Keratinocyte (primary cell): ENCODE results near the gene NBEA. TPM values are rescaled to one million over a fixed set of nuclear protein-coding genes. Genes with fewer than 3 reads are reported as not detected.

ENCODE experiments used
- DNase-seq: peaks from one replicate; pipeline ENCODE4 v3.0.0-alpha.2; 2011; ENCODE audit warnings: low read depth, missing footprints, low spot score
- FAIRE-seq: peaks from 2 replicates; lab custom pipeline; 2011; peaks lifted over from hg19 to GRCh38; lab: Jason Lieb, UNC
- H2AFZ ChIP-seq: 2 replicates; pipeline ENCODE4 v1.6.0; 2012; ENCODE audit warnings: low read length, control low read depth, inconsistent platforms; ENCODE audit not compliant: control insufficient read depth
- H3K27ac ChIP-seq: 2 replicates; pipeline ENCODE4 v1.5.1; 2011; ENCODE audit warnings: low read length; ENCODE audit not compliant: control insufficient read depth, insufficient read depth
- H3K27me3 ChIP-seq: 3 replicates; pipeline ENCODE4 v1.6.0; 2011; ENCODE audit warnings: low read length; ENCODE audit not compliant: control insufficient read depth, insufficient read depth; ENCODE audit errors: extremely low read depth
- H3K36me3 ChIP-seq, 2 experiments: 2 replicates in 1 of 2; 3 replicates in 1 of 2; pipeline ENCODE4 v1.5.1; 2011; ENCODE audit warnings: low read length in 2 of 2, mild to moderate bottlenecking in 1 of 2; ENCODE audit not compliant: control insufficient read depth in 2 of 2, insufficient read depth in 2 of 2; ENCODE audit errors: extremely low read depth in 1 of 2
- H3K4me1 ChIP-seq: 3 replicates; pipeline ENCODE4 v1.5.1; 2011; ENCODE audit warnings: low read length; ENCODE audit not compliant: control insufficient read depth, insufficient read depth; ENCODE audit errors: extremely low read depth
- H3K4me2 ChIP-seq: 3 replicates; pipeline ENCODE4 v1.6.0; 2011; ENCODE audit warnings: low read depth, low read length; ENCODE audit not compliant: control insufficient read depth, insufficient read depth; ENCODE audit errors: extremely low read depth
- H3K4me3 ChIP-seq, 3 experiments: fragments of 200-600 bp in 1 of 3; sonication (generic) in 1 of 3; 2 replicates in 2 of 3; 3 replicates in 1 of 3; pipeline ENCODE4 v1.5.1; 2011 to 2016; ENCODE audit warnings: low read length in 3 of 3, mild to moderate bottlenecking in 3 of 3, control low read depth in 2 of 3, inconsistent platforms in 1 of 3, low read depth in 1 of 3, mixed read lengths in 1 of 3, mixed run types in 1 of 3, moderate library complexity in 1 of 3; ENCODE audit not compliant: control insufficient read depth in 2 of 3, insufficient read depth in 2 of 3; ENCODE audit errors: extremely low read depth in 1 of 3
- H3K79me2 ChIP-seq: 2 replicates; pipeline ENCODE4 v1.6.0; 2012; ENCODE audit warnings: low read length; ENCODE audit not compliant: control insufficient read depth, insufficient read depth
- H3K9ac ChIP-seq: 3 replicates; pipeline ENCODE4 v1.6.0; 2011; ENCODE audit warnings: low read length; ENCODE audit not compliant: control insufficient read depth, insufficient read depth; ENCODE audit errors: extremely low read depth
- H3K9me1 ChIP-seq: 3 replicates; pipeline ENCODE4 v1.6.0; 2011; ENCODE audit warnings: low read length; ENCODE audit not compliant: control insufficient read depth, insufficient read depth; ENCODE audit errors: extremely low read depth
- H3K9me3 ChIP-seq: 2 replicates; pipeline ENCODE4 v1.5.1; 2012; ENCODE audit warnings: low read depth, low read length; ENCODE audit not compliant: control insufficient read depth
- H4K20me1 ChIP-seq: 3 replicates; pipeline ENCODE4 v1.6.0; 2011; ENCODE audit warnings: low read length; ENCODE audit not compliant: control insufficient read depth, insufficient read depth; ENCODE audit errors: extremely low read depth
- EZH2 ChIP-seq: IDR thresholded peaks from one replicate; pipeline ENCODE4 v1.6.1; 2012; ENCODE audit warnings: inconsistent platforms, mild to moderate bottlenecking, low read length, moderate library complexity
- dilution Hi-C: fragments of 300-500 bp; cut with MboI; formaldehyde crosslinking; loops from one replicate; pipeline ENCODE4 v1.7.0; 2020; ENCODE audit warnings: low sequenced_read_pairs; ENCODE audit not compliant: extremely low pct_ligation_motif_present
- polyA plus RNA-seq, 5 experiments: library from polyadenylated mRNA; depleted of rRNA in 3 of 5; stranded (reverse) in 3 of 5; stranded (forward) in 1 of 5; unstranded in 1 of 5; fragments of >200 nt; gene quantifications; 1 replicate in 1 of 5; 2 replicates in 3 of 5; 3 replicates in 1 of 5; pipeline versions ENCODE4 v1.2.1 to v1.2.3, GENCODE V29; 2011 to 2012; ENCODE audit warnings: missing spikeins in 2 of 5, low read depth in 1 of 5, low replicate concordance in 1 of 5
- TF ChIP-seq, protein P1 (sequence below), 3 experiments: IDR thresholded peaks in 1 of 3; conservative IDR thresholded peaks in 1 of 3; optimal IDR thresholded peaks in 1 of 3; 2 replicates in 2 of 3; 3 replicates in 1 of 3; pipeline versions ENCODE3 to v1.5.1; 2011; ENCODE audit warnings: low read length in 3 of 3, mild to moderate bottlenecking in 3 of 3, moderate library complexity in 2 of 3, control low read depth in 1 of 3, inconsistent platforms in 1 of 3; ENCODE audit not compliant: insufficient read depth in 2 of 3; ENCODE audit errors: extremely low read depth in 1 of 3

The NBEA gene
- polyA plus RNA-seq, 1 donor (not counting 4 experiments of a cell fraction or from before 2014, with no cell fraction given): 0.05 TPM

DNA sequence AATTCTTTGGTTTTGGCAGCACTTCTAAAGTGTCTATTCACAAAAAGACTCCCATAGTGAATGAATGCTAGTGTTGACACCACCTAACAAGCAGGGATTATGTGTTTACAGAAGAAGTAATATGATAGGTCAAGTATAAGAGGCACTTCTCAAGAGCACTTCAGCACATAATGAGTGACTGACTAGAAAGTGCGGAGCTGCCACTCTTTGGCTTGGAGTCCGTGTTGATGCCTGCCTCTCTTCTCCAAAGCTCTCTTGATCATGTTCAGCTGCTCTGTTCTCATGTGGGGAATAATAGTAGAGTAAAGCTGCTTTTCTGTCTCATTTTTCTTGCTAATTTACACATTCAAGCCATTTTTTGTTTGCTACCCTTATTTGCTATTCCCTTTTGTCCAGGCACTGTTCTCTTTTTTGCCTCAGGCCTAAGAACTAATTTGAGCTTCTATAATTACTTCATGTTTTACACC lies 557.2 kb downstream of the NBEA start:
- Histone ChIP-seq H3K4me3 (no peak overlapping the region), H3K9me3 (no peaks in the 10 kb centered on the region), H3K4me2 (no peak overlapping the region), H3K36me3 (no peaks in the 10 kb centered on the region), H3K27me3 (no peaks in the 10 kb centered on the region), H3K4me1 (no peaks in the 10 kb centered on the region), H3K9me1 (no peaks in the 10 kb centered on the region), H2AFZ (no peak overlapping the region), H3K79me2 (no peaks in the 10 kb centered on the region), H3K9ac (no peak overlapping the region), H4K20me1 (no peaks in the 10 kb centered on the region), H3K27ac (no peak overlapping the region)
- dilution Hi-C loops: no loop called here
- no peak for DNase-seq
- TF ChIP-seq EZH2: no peak
- TF ChIP-seq, protein P1, sequence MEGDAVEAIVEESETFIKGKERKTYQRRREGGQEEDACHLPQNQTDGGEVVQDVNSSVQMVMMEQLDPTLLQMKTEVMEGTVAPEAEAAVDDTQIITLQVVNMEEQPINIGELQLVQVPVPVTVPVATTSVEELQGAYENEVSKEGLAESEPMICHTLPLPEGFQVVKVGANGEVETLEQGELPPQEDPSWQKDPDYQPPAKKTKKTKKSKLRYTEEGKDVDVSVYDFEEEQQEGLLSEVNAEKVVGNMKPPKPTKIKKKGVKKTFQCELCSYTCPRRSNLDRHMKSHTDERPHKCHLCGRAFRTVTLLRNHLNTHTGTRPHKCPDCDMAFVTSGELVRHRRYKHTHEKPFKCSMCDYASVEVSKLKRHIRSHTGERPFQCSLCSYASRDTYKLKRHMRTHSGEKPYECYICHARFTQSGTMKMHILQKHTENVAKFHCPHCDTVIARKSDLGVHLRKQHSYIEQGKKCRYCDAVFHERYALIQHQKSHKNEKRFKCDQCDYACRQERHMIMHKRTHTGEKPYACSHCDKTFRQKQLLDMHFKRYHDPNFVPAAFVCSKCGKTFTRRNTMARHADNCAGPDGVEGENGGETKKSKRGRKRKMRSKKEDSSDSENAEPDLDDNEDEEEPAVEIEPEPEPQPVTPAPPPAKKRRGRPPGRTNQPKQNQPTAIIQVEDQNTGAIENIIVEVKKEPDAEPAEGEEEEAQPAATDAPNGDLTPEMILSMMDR (optimal IDR thresholded peaks at IDR 0.05 in 1 of 3, IDR thresholded peaks at IDR 0.05 in 1 of 3, conservative IDR thresholded peaks at IDR 0.05 in 1 of 3; ENCODE audit: extremely low read depth in 1 of 3, insufficient read depth in 2 of 3, low read length in 3 of 3): no peak
- no peak for FAIRE-seq

DNA sequence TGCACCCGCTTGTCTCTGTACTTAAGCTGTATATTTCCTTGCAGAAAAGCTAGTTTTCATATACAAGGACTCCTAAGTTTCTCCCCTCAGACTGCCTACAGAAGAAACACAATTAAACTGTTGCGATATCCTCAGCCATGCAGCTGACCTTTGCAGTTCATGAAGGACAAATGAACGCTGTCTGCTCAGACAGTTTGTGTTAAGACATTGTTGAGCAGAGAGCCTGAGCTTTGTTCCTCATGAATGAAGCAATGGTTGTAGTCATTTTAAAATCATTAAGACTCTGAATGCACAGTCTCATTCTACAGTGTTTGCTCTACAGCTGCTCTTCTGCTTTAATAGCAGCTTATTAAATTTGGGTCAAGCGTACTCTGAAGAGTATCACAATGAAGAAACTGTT lies 557.6 kb downstream of the NBEA start:
- dilution Hi-C loops: no loop called here
- no peak for TF ChIP-seq EZH2
- TF ChIP-seq, protein P1 (optimal IDR thresholded peaks at IDR 0.05 in 1 of 3, IDR thresholded peaks at IDR 0.05 in 1 of 3, conservative IDR thresholded peaks at IDR 0.05 in 1 of 3; ENCODE audit: extremely low read depth in 1 of 3, insufficient read depth in 2 of 3, low read length in 3 of 3): no peak
- no peak for FAIRE-seq

More for the DNA sequence above, 557.6 kb downstream of the NBEA start:
- Histone ChIP-seq H3K27ac (no peak overlapping the region), H3K9ac (no peak overlapping the region), H3K79me2 (no peaks in the 10 kb centered on the region), H2AFZ (no peak overlapping the region), H3K4me3 (no peak overlapping the region), H3K9me3 (no peaks in the 10 kb centered on the region), H3K4me1 (no peaks in the 10 kb centered on the region), H3K9me1 (no peaks in the 10 kb centered on the region), H3K4me2 (no peak overlapping the region), H3K36me3 (no peaks in the 10 kb centered on the region), H3K27me3 (no peaks in the 10 kb centered on the region), H4K20me1 (no peaks in the 10 kb centered on the region)
- DNase-seq: no peak
